IMR-90 (cell line): ENCODE data around the gene TUBGCP2. TPM values are rescaled to one million over a fixed set of nuclear protein-coding genes. Genes with fewer than 3 reads are reported as not detected.

ENCODE experiments used
- ATAC-seq: fragments of 200-7000 bp; cut with Tn5 transposase; 2 replicates; pipeline ENCODE4 v1.9.1; 2020; ENCODE audit warnings: low read depth, mild to moderate bottlenecking, moderate library complexity
- BruUV-seq: library from RNA; stranded (reverse); fragments of 400-500 nt; replicated peaks from 2 replicates; lab custom pipeline; 2021; lab: Mats Ljungman, UMichigan
- CTCF ChIA-PET: fragments of 300-600 bp; formaldehyde crosslinking; extraction: SDS; loops from one replicate; lab custom pipeline; 2021; ENCODE audit warnings: antibody characterized with exemption; lab: Yijun Ruan, JAX
- POLR2A ChIA-PET: fragments of 300-600 bp; sonication (Branson Sonifier 250); formaldehyde crosslinking; loops from one replicate; lab custom pipeline; 2022; ENCODE audit warnings: antibody characterized with exemption; ENCODE audit not compliant: unreplicated experiment; lab: Charles Lee
- DNase-seq: peaks from one replicate; pipeline ENCODE4 v3.0.0; 2013
- H2AFZ ChIP-seq: replicated peaks from 2 replicates; pipeline ENCODE3; 2013; ENCODE audit warnings: low read length, mild to moderate bottlenecking; ENCODE audit not compliant: poor library complexity
- H2AK5ac ChIP-seq: 2 replicates; pipeline ENCODE4 v1.6.1; 2013; ENCODE audit warnings: low read depth, low read length, inconsistent platforms
- H2AK9ac ChIP-seq: replicated peaks from 2 replicates; pipeline ENCODE3; 2013; ENCODE audit warnings: mild to moderate bottlenecking, low read depth, low read length, moderate library complexity; ENCODE audit not compliant: poor library complexity
- H2BK120ac ChIP-seq: 2 replicates; pipeline ENCODE4 v1.6.1; 2013; ENCODE audit warnings: low read depth, low read length, inconsistent platforms
- H2BK15ac ChIP-seq: 3 replicates; pipeline ENCODE4 v1.6.1; 2013; ENCODE audit warnings: low read depth, low read length, inconsistent platforms
- H2BK20ac ChIP-seq: 2 replicates; pipeline ENCODE4 v1.6.1; 2013; ENCODE audit warnings: low read depth, mild to moderate bottlenecking, inconsistent platforms, low read length, moderate library complexity
- H2BK5ac ChIP-seq: 2 replicates; pipeline ENCODE4 v1.6.1; 2013; ENCODE audit warnings: mild to moderate bottlenecking, low read depth, low read length, inconsistent platforms; ENCODE audit not compliant: poor library complexity, severe bottlenecking
- H3K14ac ChIP-seq: replicated peaks from 2 replicates; pipeline ENCODE4 v1.6.1; 2013; ENCODE audit warnings: low read depth, low read length, inconsistent platforms
- H3K18ac ChIP-seq: 2 replicates; pipeline ENCODE4 v1.6.1; 2013; ENCODE audit warnings: low read depth, low read length, control low read depth
- H3K23ac ChIP-seq: 2 replicates; pipeline ENCODE4 v1.6.1; 2013; ENCODE audit warnings: low read depth, low read length, inconsistent platforms
- H3K27ac ChIP-seq: 2 replicates; pipeline ENCODE4 v1.5.1; 2013; ENCODE audit warnings: mild to moderate bottlenecking, control low read depth, low read length; ENCODE audit not compliant: insufficient read depth
- H3K27me3 ChIP-seq: 2 replicates; pipeline ENCODE4 v1.6.1; 2013; ENCODE audit warnings: low read length; ENCODE audit not compliant: control insufficient read depth, insufficient read depth
- H3K36me3 ChIP-seq: 2 replicates; pipeline ENCODE4 v1.6.1; 2013; ENCODE audit warnings: low read length, mixed read lengths; ENCODE audit not compliant: control insufficient read depth, insufficient read depth
- H3K4ac ChIP-seq: 2 replicates; pipeline ENCODE4 v1.6.1; 2013; ENCODE audit warnings: low read depth, low read length, inconsistent platforms
- H3K4me1 ChIP-seq: 2 replicates; pipeline ENCODE4 v1.6.1; 2013; ENCODE audit warnings: low read length, mixed read lengths; ENCODE audit not compliant: control insufficient read depth, insufficient read depth
- H3K4me2 ChIP-seq: 2 replicates; pipeline ENCODE4 v1.6.1; 2013; ENCODE audit warnings: low read depth, mild to moderate bottlenecking, control low read depth, low read length, moderate library complexity
- H3K4me3 ChIP-seq: 2 replicates; pipeline ENCODE4 v1.5.1; 2013; ENCODE audit warnings: low read depth, mild to moderate bottlenecking, control low read depth, low read length, moderate library complexity; ENCODE audit not compliant: insufficient read depth
- H3K56ac ChIP-seq: 2 replicates; pipeline ENCODE4 v1.6.1; 2013; ENCODE audit warnings: low read length, inconsistent platforms; ENCODE audit not compliant: insufficient read depth; ENCODE audit errors: extremely low read depth
- H3K79me1 ChIP-seq, 2 experiments: 2 replicates each; pipeline ENCODE4 v1.6.1; 2013; ENCODE audit warnings: low read length in 2 of 2, inconsistent platforms in 1 of 2, low read depth in 1 of 2
- H3K9ac ChIP-seq: 2 replicates; pipeline ENCODE4 v1.6.1; 2013; ENCODE audit warnings: low read depth, low read length, control low read depth
- H3K9me1 ChIP-seq: 2 replicates; pipeline ENCODE4 v1.6.1; 2013; ENCODE audit warnings: low read length, inconsistent platforms; ENCODE audit not compliant: insufficient read depth
- H3K9me3 ChIP-seq: 2 replicates; pipeline ENCODE4 v1.6.1; 2013; ENCODE audit warnings: low read length; ENCODE audit not compliant: control insufficient read depth, insufficient read depth
- H4K20me1 ChIP-seq: 2 replicates; pipeline ENCODE4 v1.6.1; 2013; ENCODE audit warnings: low read length, inconsistent platforms; ENCODE audit not compliant: insufficient read depth
- H4K5ac ChIP-seq: 2 replicates; pipeline ENCODE4 v1.6.1; 2013; ENCODE audit warnings: mild to moderate bottlenecking, low read depth, low read length, control low read depth
- H4K8ac ChIP-seq, 2 experiments: 2 replicates each; pipeline ENCODE4 v1.6.1; 2013; ENCODE audit warnings: low read depth in 2 of 2, low read length in 2 of 2, control low read depth in 1 of 2, inconsistent platforms in 1 of 2
- H4K91ac ChIP-seq: 2 replicates; pipeline ENCODE4 v1.6.1; 2013; ENCODE audit warnings: low read depth, low read length, inconsistent platforms; ENCODE audit not compliant: insufficient read depth
- BHLHE40 ChIP-seq: fragments of 150-350 bp; IDR thresholded peaks from 2 replicates; pipeline ENCODE4 v1.6.1; 2016; ENCODE audit warnings: mild to moderate bottlenecking, low read depth, low read length
- CEBPB ChIP-seq: IDR thresholded peaks from 2 replicates; pipeline ENCODE4 v1.6.1; 2012; ENCODE audit warnings: low read depth, low read length, improper control_type of control experiment
- CHD1 ChIP-seq: IDR thresholded peaks from 2 replicates; pipeline ENCODE4 v1.6.1; 2012; ENCODE audit warnings: low read depth, low read length, improper control_type of control experiment
- CTCF ChIP-seq: conservative IDR thresholded peaks from 2 replicates; pipeline ENCODE4 v1.5.1; 2012; ENCODE audit warnings: mild to moderate bottlenecking, low read depth, low read length, improper control_type of control experiment
- FOS ChIP-seq: fragments of 150-350 bp; IDR thresholded peaks from 2 replicates; pipeline ENCODE4 v1.6.1; 2016; ENCODE audit warnings: low read depth, low read length
- MAFK ChIP-seq: IDR thresholded peaks from 2 replicates; pipeline ENCODE4 v1.6.1; 2012; ENCODE audit warnings: low read depth, low read length, improper control_type of control experiment
- MAZ ChIP-seq: IDR thresholded peaks from 2 replicates; pipeline ENCODE4 v1.6.1; 2012; ENCODE audit warnings: low read depth, mild to moderate bottlenecking, low read length, improper control_type of control experiment, moderate library complexity, borderline replicate concordance
- MXI1 ChIP-seq: IDR thresholded peaks from 2 replicates; pipeline ENCODE4 v1.6.1; 2012; ENCODE audit warnings: low read depth, mild to moderate bottlenecking, low read length, moderate library complexity, borderline replicate concordance
- NFE2L2 ChIP-seq: fragments of 150-350 bp; IDR thresholded peaks from 2 replicates; pipeline ENCODE4 v1.6.1; 2016; ENCODE audit warnings: low read depth, mild to moderate bottlenecking, low read length
- POLR2A ChIP-seq: IDR thresholded peaks from 2 replicates; pipeline ENCODE4 v1.6.1; 2012; ENCODE audit warnings: mild to moderate bottlenecking, low read depth, low read length
- RAD21 ChIP-seq: IDR thresholded peaks from 2 replicates; pipeline ENCODE4 v1.6.1; 2012; ENCODE audit warnings: low read length, improper control_type of control experiment
- RCOR1 ChIP-seq: IDR thresholded peaks from 2 replicates; pipeline ENCODE4 v1.6.1; 2012; ENCODE audit warnings: mild to moderate bottlenecking, low read length, improper control_type of control experiment; ENCODE audit not compliant: insufficient replicate concordance
- RFX5 ChIP-seq: IDR thresholded peaks from 2 replicates; pipeline ENCODE4 v1.8.0; 2012; ENCODE audit warnings: low read depth, mild to moderate bottlenecking, low read length, moderate library complexity
- SMC3 ChIP-seq: fragments of 150-350 bp; IDR thresholded peaks from 2 replicates; pipeline ENCODE4 v1.6.1; 2016; ENCODE audit warnings: low read depth, mild to moderate bottlenecking, antibody characterized with exemption, low read length, moderate library complexity
- USF2 ChIP-seq: fragments of 150-350 bp; IDR thresholded peaks from 2 replicates; pipeline ENCODE4 v1.6.1; 2017; ENCODE audit warnings: mild to moderate bottlenecking, antibody characterized with exemption, low read length, low read depth
- whole genome bisulfite sequencing, 2 experiments: methylation state at CpG; one replicate each; pipeline versions ENCODE4 v1.1.5 to v1.1.7; 2013; ENCODE audit warnings: missing lambda C conversion rate in 2 of 2; ENCODE audit not compliant: insufficient read length in 1 of 2; ENCODE audit errors: extremely low coverage in 2 of 2; 5-methylcytosine and 5-hydroxymethylcytosine counted together
- dilution Hi-C: fragments of 300-500 bp; cut with HindIII; formaldehyde crosslinking; loops from one replicate; pipeline ENCODE4 v1.14.3; 2018; ENCODE audit warnings: low sequenced_read_pairs; ENCODE audit not compliant: unreplicated experiment
- in situ Hi-C: fragments of 300-500 bp; cut with MboI; formaldehyde crosslinking; loops from 3 replicates; pipeline ENCODE4 v1.14.3; 2019; ENCODE audit warnings: low sequenced_read_pairs, inconsistent platforms, mixed read lengths
- intact Hi-C: fragments of 100-400 bp; cut with micrococcal nuclease; formaldehyde crosslinking; loops from 2 replicates; pipeline ENCODE4 v1.10.0; 2022
- polyA plus RNA-seq, 3 experiments: library from polyadenylated mRNA; depleted of rRNA; stranded (reverse); fragments of >200 nt; gene quantifications; 2 replicates each; pipeline ENCODE4 v1.2.3, GENCODE V29; 2012; ENCODE audit warnings: low replicate concordance in 1 of 3
- total RNA-seq: library from RNA; depleted of rRNA; stranded (reverse); fragments of >200 nt; gene quantifications from 2 replicates; pipeline ENCODE4 v1.2.3, GENCODE V29; 2012
- TF ChIP-seq, protein P1 (sequence below): fragments of 150-350 bp; IDR thresholded peaks from 2 replicates; pipeline ENCODE4 v1.6.1; 2016; ENCODE audit warnings: low read depth, mild to moderate bottlenecking, low read length, moderate library complexity, borderline replicate concordance

The TUBGCP2 gene
- total and polyA plus RNA-seq, 2 of the 4 experiments (the other 2 are of a cell fraction), result 48.1 to 72.6 TPM

DNA sequence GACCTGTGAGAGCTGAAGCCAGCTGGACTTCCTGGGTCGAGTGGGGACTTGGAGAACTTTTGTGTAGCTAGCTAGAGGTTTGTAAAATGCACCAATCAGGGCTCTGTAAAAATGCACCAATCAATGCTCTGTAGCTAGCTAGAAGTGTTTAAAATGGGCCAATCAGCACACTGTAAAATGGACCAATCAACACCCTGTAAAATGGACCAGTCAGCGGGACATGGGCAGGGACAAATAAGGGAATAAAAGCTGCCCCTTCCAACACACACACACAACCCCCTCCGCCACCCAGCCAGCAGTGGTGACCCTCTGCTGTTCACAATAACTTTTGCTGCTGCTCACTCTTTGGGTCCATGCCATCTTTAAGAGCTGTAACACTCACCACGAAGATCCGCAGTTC, 7.2 kb upstream of the TUBGCP2 start:
- dilution Hi-C loops (no loop called here), in situ Hi-C loops (no loop called here), intact Hi-C loops (no loop called here)
- no peaks in the 10 kb centered on the region for H3K79me1 ChIP-seq
- H3K9me1 ChIP-seq, result peaks cover 3% of the 10 kb centered on the region; the same call in 1 of the 2 replicates
- H3K56ac ChIP-seq, result no peak overlapping the region
- H4K8ac ChIP-seq, result no peak overlapping the region
- no peak overlapping the region for H3K27ac ChIP-seq
- H3K18ac ChIP-seq, result no peak overlapping the region
- H3K23ac ChIP-seq, result no peak overlapping the region
- H3K36me3 ChIP-seq, result peaks cover 8% of the 10 kb centered on the region; the same call in 1 of the 2 replicates
- WGBS, 2 experiments, result 89% methylated on average over 5 of the region's 5 CpGs; no CpG with 5 or more reads in 1 of the 2 experiments
- H3K27me3 ChIP-seq, result no peaks in the 10 kb centered on the region; the same call in 1 of the 2 replicates
- no peak overlapping the region for H2BK120ac ChIP-seq
- no peak overlapping the region for H3K9ac ChIP-seq
- H3K4me2 ChIP-seq, result no peak overlapping the region
- no peak overlapping the region for H2BK5ac ChIP-seq
- no peak for ATAC-seq
- no peaks in the 10 kb centered on the region for H3K9me3 ChIP-seq
- no peak overlapping the region for H2AFZ ChIP-seq
- no peak overlapping the region for H4K91ac ChIP-seq
- POLR2A ChIA-PET, result no interaction called here
- H4K5ac ChIP-seq, result no peak overlapping the region
- TF ChIP-seq RCOR1 (no peak), USF2 (no peak), RFX5 (no peak), CEBPB (no peak), POLR2A (no peak), MXI1 (no peak), CHD1 (no peak), MAFK (no peak), MAZ (no peak), NFE2L2 (no peak), RAD21 (no peak), SMC3 (no peak), CTCF (no peak), BHLHE40 (no peak), FOS (no peak)
- TF ChIP-seq, protein P1, sequence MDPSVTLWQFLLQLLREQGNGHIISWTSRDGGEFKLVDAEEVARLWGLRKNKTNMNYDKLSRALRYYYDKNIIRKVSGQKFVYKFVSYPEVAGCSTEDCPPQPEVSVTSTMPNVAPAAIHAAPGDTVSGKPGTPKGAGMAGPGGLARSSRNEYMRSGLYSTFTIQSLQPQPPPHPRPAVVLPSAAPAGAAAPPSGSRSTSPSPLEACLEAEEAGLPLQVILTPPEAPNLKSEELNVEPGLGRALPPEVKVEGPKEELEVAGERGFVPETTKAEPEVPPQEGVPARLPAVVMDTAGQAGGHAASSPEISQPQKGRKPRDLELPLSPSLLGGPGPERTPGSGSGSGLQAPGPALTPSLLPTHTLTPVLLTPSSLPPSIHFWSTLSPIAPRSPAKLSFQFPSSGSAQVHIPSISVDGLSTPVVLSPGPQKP, result no peak
- CTCF ChIA-PET, result interaction anchor here (0.6 kb wide), 1 partner anchor 144 kb away, joined by 10 read pairs; no protein-coding TSS in a partner anchor
- H2BK15ac ChIP-seq, result no peak overlapping the region
- H2AK5ac ChIP-seq, result no peak overlapping the region
- H3K14ac ChIP-seq, result no peak overlapping the region
- DNase-seq, result no peak
- no peaks in the 10 kb centered on the region for H4K20me1 ChIP-seq
- H3K4ac ChIP-seq, result no peak overlapping the region
- no TSS peak for BruUV-seq
- H2BK20ac ChIP-seq, result no peak overlapping the region
- no peak overlapping the region for H3K4me3 ChIP-seq
- no peaks in the 10 kb centered on the region for H3K4me1 ChIP-seq
- H2AK9ac ChIP-seq, result no peak overlapping the region
